Parathyroid adenoma (tissue), 2 donors: ENCODE results near the gene PIGS.
A peak's percentile ranks its signal among the peaks of the same experiment; 100 is the strongest.

Experiments used
- H2AFZ ChIP-seq: fragments of 300-600 bp; sonication (generic); one replicate; pipeline ENCODE4 v1.7.0; 2017; ENCODE audit warnings: antibody characterized with exemption, mild to moderate bottlenecking
- H3K27ac ChIP-seq: fragments of 300-600 bp; sonication (generic); one replicate; pipeline ENCODE4 v1.7.0; 2017
- H3K27me3 ChIP-seq: fragments of 300-600 bp; sonication (generic); one replicate; pipeline ENCODE4 v1.7.0; 2017; ENCODE audit warnings: low read length; ENCODE audit not compliant: control insufficient read depth, insufficient read depth
- H3K36me3 ChIP-seq: fragments of 300-600 bp; sonication (generic); one replicate; pipeline ENCODE4 v1.7.0; 2017; ENCODE audit warnings: low read length; ENCODE audit not compliant: control insufficient read depth, insufficient read depth
- H3K4me1 ChIP-seq: fragments of 300-600 bp; sonication (generic); one replicate; pipeline ENCODE4 v1.7.0; 2017; ENCODE audit warnings: control low read depth
- H3K4me2 ChIP-seq: fragments of 300-600 bp; sonication (generic); one replicate; pipeline ENCODE4 v1.7.0; 2017; ENCODE audit warnings: low read length
- H3K4me3 ChIP-seq: fragments of 300-600 bp; sonication (generic); one replicate; pipeline ENCODE4 v1.7.0; 2017; ENCODE audit warnings: low read depth, low read length
- H3K79me2 ChIP-seq: fragments of 300-600 bp; sonication (generic); one replicate; pipeline ENCODE4 v1.7.0; 2017; ENCODE audit warnings: control low read depth
- H3K9ac ChIP-seq: fragments of 300-600 bp; sonication (generic); one replicate; pipeline ENCODE4 v1.7.0; 2017; ENCODE audit warnings: mild to moderate bottlenecking
- H3K9me3 ChIP-seq: fragments of 300-600 bp; sonication (generic); one replicate; pipeline ENCODE4 v1.7.0; 2017; ENCODE audit warnings: low read length; ENCODE audit not compliant: control insufficient read depth
- CTCF ChIP-seq: fragments of 300-600 bp; sonication (generic); IDR thresholded peaks from one replicate; pipeline ENCODE4 v1.7.0; 2017; ENCODE audit warnings: antibody characterized with exemption, mild to moderate bottlenecking
- donor health status: primary hyperparathyroidism.

Gene PIGS

GRCh38 chr17:28571361-28572122 lies at the start of gene PIGS:
PIGS (minus strand) TSS chr17:28571524; CDS start chr17:28571496, 28 bp downstream.
- H3K4me3 ChIP-seq: peak within 1 kb of the TSS; percentile 97
- H3K79me2 ChIP-seq: peaks cover 12% of the 10 kb centered on the region
- H3K4me1 ChIP-seq: peaks cover 5% of the 10 kb centered on the region
- peak within 1 kb of the TSS; percentile 77 for H3K27ac ChIP-seq
- peak within 1 kb of the TSS; percentile 99 for H3K4me2 ChIP-seq
- no peak for TF ChIP-seq CTCF
- H3K9ac ChIP-seq: peak within 1 kb of the TSS; percentile 81
- no peaks in the 10 kb centered on the region for H3K36me3 ChIP-seq
- H3K9me3 ChIP-seq: no peaks in the 10 kb centered on the region
- peak within 1 kb of the TSS; percentile 95 for H2AFZ ChIP-seq
- no peaks in the 10 kb centered on the region for H3K27me3 ChIP-seq

- TF ChIP-seq CTCF: no peak
- no peaks in the 10 kb centered on the region for H3K36me3 ChIP-seq
- no peak overlapping the region for H3K27ac ChIP-seq
- H3K79me2 ChIP-seq: no peaks in the 10 kb centered on the region
- H3K9me3 ChIP-seq: no peaks in the 10 kb centered on the region
- no peaks in the 10 kb centered on the region for H3K4me1 ChIP-seq
- no peak overlapping the region for H3K9ac ChIP-seq
- no peak overlapping the region for H3K4me3 ChIP-seq
- no peaks in the 10 kb centered on the region for H3K27me3 ChIP-seq
- H2AFZ ChIP-seq: no peak overlapping the region
- H3K4me2 ChIP-seq: no peak overlapping the region
Measured at GRCh38 chr17:28620010-28620409, 48.7 kb upstream of the PIGS start.

GRCh38 chr17:28618464-28618863 lies 47.1 kb upstream of the PIGS start:
- no peak for TF ChIP-seq CTCF
- Histone ChIP-seq H3K27me3 (no peaks in the 10 kb centered on the region), H3K9ac (no peak overlapping the region), H3K79me2 (no peaks in the 10 kb centered on the region), H3K36me3 (no peaks in the 10 kb centered on the region), H3K27ac (no peak overlapping the region), H2AFZ (no peak overlapping the region), H3K4me2 (no peak overlapping the region), H3K9me3 (no peaks in the 10 kb centered on the region), H3K4me1 (no peaks in the 10 kb centered on the region), H3K4me3 (no peak overlapping the region)

GRCh38 chr17:28616281-28616680 lies 45.0 kb upstream of the PIGS start:
- Histone ChIP-seq H3K79me2 (no peaks in the 10 kb centered on the region), H3K4me1 (no peaks in the 10 kb centered on the region), H3K4me3 (no peak overlapping the region), H2AFZ (no peak overlapping the region), H3K9me3 (no peaks in the 10 kb centered on the region), H3K9ac (no peak overlapping the region), H3K27ac (no peak overlapping the region), H3K27me3 (no peaks in the 10 kb centered on the region), H3K4me2 (no peak overlapping the region), H3K36me3 (no peaks in the 10 kb centered on the region)
- no peak for TF ChIP-seq CTCF
